ENCODE measurements around the gene UBA1.

UBA1 gene

DNA sequence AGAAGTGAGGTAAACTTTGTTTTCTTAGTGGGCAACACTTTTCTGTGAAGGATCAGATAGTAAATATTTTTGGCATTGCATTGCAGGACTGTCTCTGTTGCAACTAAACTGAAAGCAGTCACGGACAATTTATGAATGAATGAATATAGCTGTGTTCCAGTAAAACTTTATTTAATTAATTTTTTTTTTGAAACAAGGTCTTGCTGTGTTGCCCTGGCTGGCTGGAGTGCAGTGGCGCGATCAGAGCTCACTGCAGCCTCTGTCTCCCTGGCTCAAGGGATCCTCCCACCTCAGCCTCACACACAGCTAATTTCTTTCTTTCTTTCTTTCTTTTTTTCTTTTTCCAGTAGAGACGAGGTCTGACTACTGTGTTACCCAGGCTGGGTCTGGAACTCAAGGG, 32.8 kb upstream of the UBA1 start:
- TF ChIP-seq, protein P1, sequence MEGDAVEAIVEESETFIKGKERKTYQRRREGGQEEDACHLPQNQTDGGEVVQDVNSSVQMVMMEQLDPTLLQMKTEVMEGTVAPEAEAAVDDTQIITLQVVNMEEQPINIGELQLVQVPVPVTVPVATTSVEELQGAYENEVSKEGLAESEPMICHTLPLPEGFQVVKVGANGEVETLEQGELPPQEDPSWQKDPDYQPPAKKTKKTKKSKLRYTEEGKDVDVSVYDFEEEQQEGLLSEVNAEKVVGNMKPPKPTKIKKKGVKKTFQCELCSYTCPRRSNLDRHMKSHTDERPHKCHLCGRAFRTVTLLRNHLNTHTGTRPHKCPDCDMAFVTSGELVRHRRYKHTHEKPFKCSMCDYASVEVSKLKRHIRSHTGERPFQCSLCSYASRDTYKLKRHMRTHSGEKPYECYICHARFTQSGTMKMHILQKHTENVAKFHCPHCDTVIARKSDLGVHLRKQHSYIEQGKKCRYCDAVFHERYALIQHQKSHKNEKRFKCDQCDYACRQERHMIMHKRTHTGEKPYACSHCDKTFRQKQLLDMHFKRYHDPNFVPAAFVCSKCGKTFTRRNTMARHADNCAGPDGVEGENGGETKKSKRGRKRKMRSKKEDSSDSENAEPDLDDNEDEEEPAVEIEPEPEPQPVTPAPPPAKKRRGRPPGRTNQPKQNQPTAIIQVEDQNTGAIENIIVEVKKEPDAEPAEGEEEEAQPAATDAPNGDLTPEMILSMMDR (conservative IDR thresholded peaks at IDR 0.05; ENCODE audit: low read depth): no peak
- no peak for DNase-seq (ENCODE audit: low spot score)
- POLR2A ChIA-PET (ENCODE audit: low non-redundant PET): no interaction called here
- CTCF ChIA-PET: no interaction called here
- H3K27ac ChIP-seq: no peak overlapping the region

DNA sequence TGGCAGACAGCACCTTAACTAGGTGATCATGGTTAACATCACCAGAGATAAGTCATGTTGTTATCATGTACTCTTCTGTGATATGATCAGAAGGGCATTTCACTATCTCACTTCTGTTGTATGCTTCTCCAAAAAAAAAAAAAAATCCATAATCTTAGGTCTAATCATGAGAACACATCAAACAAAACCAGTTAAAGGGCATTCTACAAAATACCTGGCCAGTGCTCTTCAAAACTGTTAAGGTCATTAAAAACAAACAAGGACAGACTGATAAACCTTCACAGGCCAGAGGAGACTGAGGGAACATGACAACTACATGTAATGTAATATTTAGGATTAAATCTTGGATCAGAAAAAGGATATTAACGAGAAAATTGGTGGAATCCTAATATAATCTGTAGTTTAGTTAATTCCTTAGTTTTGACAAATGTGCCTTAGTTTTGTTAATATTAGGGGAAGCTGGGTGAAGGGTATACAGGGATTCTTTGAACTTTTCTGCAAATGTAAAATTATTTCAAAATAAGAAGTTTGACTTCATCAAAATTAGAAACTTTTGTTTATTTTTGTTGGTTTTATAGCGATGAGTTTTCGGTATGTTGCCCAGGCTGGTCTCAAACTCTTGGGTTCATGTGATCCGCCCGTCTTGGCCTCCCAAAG, 30.6 kb upstream of the UBA1 start:
- ChIA-PET CTCF (no interaction called here), POLR2A (ENCODE audit: low non-redundant PET) (no interaction called here)
- TF ChIP-seq, protein P1 (conservative IDR thresholded peaks at IDR 0.05; ENCODE audit: low read depth): no peak
- no peak for DNase-seq (ENCODE audit: low spot score)
- H3K27ac ChIP-seq: no peak overlapping the region

DNA sequence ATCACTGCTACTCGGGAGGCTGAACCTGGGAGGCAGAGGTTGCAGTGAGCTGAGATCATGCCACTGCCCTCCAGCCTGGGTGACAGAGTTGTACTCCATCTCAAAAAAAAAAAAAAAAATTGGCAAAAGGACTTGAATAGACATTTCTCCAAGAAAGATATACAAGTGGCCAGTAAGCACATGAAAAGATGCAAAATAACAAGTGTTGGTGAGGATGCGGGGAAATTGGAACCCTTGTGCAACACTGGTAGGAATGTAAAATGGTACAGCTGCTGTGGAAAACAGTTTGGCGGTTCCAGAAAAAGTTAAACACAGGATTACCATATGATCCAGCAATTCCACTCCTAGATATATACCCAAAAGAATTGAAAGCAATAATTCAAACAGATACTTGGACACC, 29.2 kb upstream of the UBA1 start:
- DNase-seq (ENCODE audit: low spot score): no peak
- TF ChIP-seq, protein P1 (conservative IDR thresholded peaks at IDR 0.05; ENCODE audit: low read depth): no peak
- CTCF ChIA-PET: no interaction called here
- POLR2A ChIA-PET (ENCODE audit: low non-redundant PET): no interaction called here
- H3K27ac ChIP-seq: no peak overlapping the region

DNA sequence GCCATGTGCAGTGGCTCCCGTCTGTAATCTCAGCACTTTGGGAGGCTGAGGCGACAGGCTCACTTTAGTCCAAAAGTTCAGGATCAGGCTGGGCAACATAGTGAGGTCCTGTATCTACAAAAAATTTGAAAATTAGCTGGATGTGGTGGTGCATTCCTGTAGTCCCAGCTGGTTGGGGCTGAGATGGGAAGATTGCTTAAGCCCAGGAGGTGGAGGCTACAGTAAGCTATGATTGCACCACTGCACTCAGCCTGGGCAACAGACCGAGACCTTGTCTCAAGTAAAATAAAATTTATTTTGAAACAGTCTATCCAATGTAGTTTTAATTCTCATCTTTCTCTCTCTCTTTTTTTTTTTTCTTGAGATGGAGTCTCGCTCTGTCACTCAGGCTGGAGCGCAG, 27.5 kb upstream of the UBA1 start:
- TF ChIP-seq, protein P1 (conservative IDR thresholded peaks at IDR 0.05; ENCODE audit: low read depth): no peak
- ChIA-PET POLR2A (ENCODE audit: low non-redundant PET) (no interaction called here), CTCF (no interaction called here)
- no peak for DNase-seq (ENCODE audit: low spot score)
- no peak overlapping the region for H3K27ac ChIP-seq

DNA sequence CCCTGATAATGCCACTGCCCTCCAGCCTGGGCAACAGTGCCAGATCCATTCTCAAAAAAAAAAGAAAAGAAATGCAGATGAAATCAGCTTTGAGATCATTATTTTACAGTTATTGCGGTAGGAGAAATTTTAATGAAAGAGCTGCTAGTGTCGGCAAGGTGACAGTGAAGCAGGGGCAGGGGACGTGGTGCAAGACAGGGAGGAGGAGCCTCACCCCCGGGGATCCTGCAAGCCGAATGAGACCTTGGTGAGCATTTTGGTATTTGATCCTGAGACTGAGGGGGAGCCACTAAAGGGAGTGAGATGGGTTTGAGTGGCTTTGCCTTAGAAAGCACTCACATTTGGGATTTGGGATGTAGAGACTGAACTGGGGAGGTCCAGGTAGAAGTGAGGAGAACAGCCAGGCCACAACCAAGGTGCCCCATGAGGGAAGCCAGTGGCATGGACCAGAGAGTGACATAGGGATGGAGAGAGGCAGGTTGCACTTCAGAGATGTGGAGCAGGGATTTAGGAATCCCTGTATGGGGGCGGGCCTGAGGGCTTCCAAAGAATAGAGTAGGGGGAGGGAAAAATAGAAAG, 25.0 kb upstream of the UBA1 start:
- no peak for DNase-seq (ENCODE audit: low spot score)
- ChIA-PET POLR2A (ENCODE audit: low non-redundant PET) (no interaction called here), CTCF (no interaction called here)
- no peak overlapping the region for H3K27ac ChIP-seq
- TF ChIP-seq, protein P1 (conservative IDR thresholded peaks at IDR 0.05; ENCODE audit: low read depth): no peak

DNA sequence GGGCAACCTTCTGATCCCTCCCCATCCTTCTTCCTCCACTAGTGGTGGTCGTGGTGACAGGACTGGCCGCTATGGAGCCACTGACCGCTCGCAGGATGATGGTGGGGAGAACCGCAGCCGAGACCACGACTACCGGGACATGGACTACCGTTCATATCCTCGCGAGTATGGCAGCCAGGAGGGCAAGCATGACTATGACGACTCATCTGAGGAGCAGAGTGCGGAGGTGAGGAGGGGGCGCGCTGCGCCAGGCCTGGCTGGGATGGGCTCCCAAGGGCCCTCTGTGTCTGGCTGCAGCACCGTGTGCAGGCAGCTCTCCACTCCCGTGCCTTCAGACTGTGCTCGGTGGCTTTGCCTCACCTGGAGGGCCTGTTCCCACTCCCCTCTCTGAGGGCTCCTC, 24.4 kb upstream of the UBA1 start:
- TF ChIP-seq, protein P1 (conservative IDR thresholded peaks at IDR 0.05; ENCODE audit: low read depth): no peak
- no peak overlapping the region for H3K27ac ChIP-seq
- ChIA-PET POLR2A (ENCODE audit: low non-redundant PET) (no interaction called here), CTCF (no interaction called here)
- DNase-seq (ENCODE audit: low spot score): no peak

Data from RWPE1 (cell line).